ELR (cell line): ENCODE data around the gene PHKB.
"Not testable (repeated sequence)": the region's sequence is repeated elsewhere in the genome, so short reads cannot be mapped to it uniquely, and the experiment has no call there.

ENCODE experiments used
- DNase-seq: peaks from one replicate; pipeline ENCODE4 v3.0.0-alpha.2; 2015; ENCODE audit warnings: low read depth

Gene PHKB

GRCh38 chr16:47626246-47626645, 165.1 kb downstream of the PHKB start:
- no peak for DNase-seq

GRCh38 chr16:47627085-47627639, 166.0 kb downstream of the PHKB start:
- no peak for DNase-seq

GRCh38 chr16:47627721-47628120, 166.6 kb downstream of the PHKB start:
- DNase-seq, result no peak

- DNase-seq, result no peak
Measured at GRCh38 chr16:47631131-47631530, 170.0 kb downstream of the PHKB start.

GRCh38 chr16:47634126-47634525, 173.0 kb downstream of the PHKB start:
- no peak for DNase-seq

GRCh38 chr16:47634727-47635126, 173.6 kb downstream of the PHKB start:
- no peak for DNase-seq

GRCh38 chr16:47636501-47637099, 175.5 kb downstream of the PHKB start:
- no peak for DNase-seq

GRCh38 chr16:47638175-47638574, 177.0 kb downstream of the PHKB start:
- DNase-seq, result no peak

- DNase-seq, result no peak
Measured at GRCh38 chr16:47640661-47641060, 179.5 kb downstream of the PHKB start.

GRCh38 chr16:47643323-47644000, 182.3 kb downstream of the PHKB start:
- peak; percentile 12 for DNase-seq

- peak; percentile 79 for DNase-seq
Measured at GRCh38 chr16:47644166-47644565, 183.0 kb downstream of the PHKB start.

- DNase-seq, result no peak
Measured at GRCh38 chr16:47644661-47645060, 183.5 kb downstream of the PHKB start.

GRCh38 chr16:47646914-47647313, 185.8 kb downstream of the PHKB start:
- no peak for DNase-seq

GRCh38 chr16:47657032-47657431, 195.9 kb downstream of the PHKB start:
- no peak for DNase-seq

GRCh38 chr16:47657977-47658376, 196.8 kb downstream of the PHKB start:
- DNase-seq, result no peak

GRCh38 chr16:47660540-47660939, 199.4 kb downstream of the PHKB start:
- DNase-seq, result no peak

GRCh38 chr16:47664653-47665325, 203.7 kb downstream of the PHKB start:
- no peak for DNase-seq

GRCh38 chr16:47666434-47666833, 205.3 kb downstream of the PHKB start:
- DNase-seq, result no peak

GRCh38 chr16:47667956-47668355, 206.8 kb downstream of the PHKB start:
- DNase-seq, result peak; percentile 3

GRCh38 chr16:47672475-47672874, 211.3 kb downstream of the PHKB start:
- DNase-seq, result no peak

GRCh38 chr16:47676635-47677177, 215.6 kb downstream of the PHKB start:
- no peak for DNase-seq

GRCh38 chr16:47681571-47681970, 220.4 kb downstream of the PHKB start:
- not testable (repeated sequence) for DNase-seq

- peak; percentile 15 for DNase-seq
Measured at GRCh38 chr16:47687694-47688093, 226.6 kb downstream of the PHKB start.
